MM.1S (cell line): ENCODE measurements around the gene EBPL.
A peak's percentile ranks its signal among the peaks of the same experiment; 100 is the strongest.

ENCODE experiments used
- DNase-seq: peaks from one replicate; pipeline ENCODE4 v3.0.0-alpha.2; 2015
- H2AFZ ChIP-seq: fragments of 300-600 bp; sonication (generic); 2 replicates; pipeline ENCODE4 v1.6.0; 2016; ENCODE audit warnings: antibody characterized with exemption, low read length
- H3F3A ChIP-seq: fragments of 300-600 bp; sonication (generic); 2 replicates; pipeline ENCODE4 v1.6.1; 2016; ENCODE audit warnings: mild to moderate bottlenecking, antibody characterized with exemption, low read length, moderate library complexity, mixed read lengths; ENCODE audit not compliant: insufficient read depth
- H3K27ac ChIP-seq: fragments of 300-600 bp; sonication (generic); 2 replicates; pipeline ENCODE4 v1.5.1; 2016; ENCODE audit warnings: mild to moderate bottlenecking, low read length
- H3K27me3 ChIP-seq: fragments of 300-600 bp; sonication (generic); replicated peaks from 2 replicates; pipeline ENCODE4 v1.6.0; 2016; ENCODE audit warnings: low read length; ENCODE audit not compliant: insufficient read depth
- H3K36me3 ChIP-seq: fragments of 300-600 bp; sonication (generic); replicated peaks from 2 replicates; pipeline ENCODE4 v1.6.1; 2016; ENCODE audit warnings: mild to moderate bottlenecking, low read length, mixed read lengths; ENCODE audit not compliant: insufficient read depth
- H3K4me1 ChIP-seq: fragments of 300-600 bp; sonication (generic); 2 replicates; pipeline ENCODE4 v1.6.1; 2016; ENCODE audit warnings: low read length, mixed read lengths
- H3K4me2 ChIP-seq: fragments of 300-600 bp; sonication (generic); 2 replicates; pipeline ENCODE4 v1.6.0; 2016; ENCODE audit warnings: low read depth, low read length
- H3K4me3 ChIP-seq: fragments of 300-600 bp; sonication (generic); 2 replicates; pipeline ENCODE4 v1.5.1; 2016; ENCODE audit warnings: low read length, mixed read lengths
- H3K79me2 ChIP-seq: fragments of 300-600 bp; sonication (generic); 2 replicates; pipeline ENCODE4 v1.6.1; 2016; ENCODE audit warnings: mixed run types, low read length, mixed read lengths
- H3K9ac ChIP-seq: fragments of 300-600 bp; sonication (generic); 2 replicates; pipeline ENCODE4 v1.6.1; 2016; ENCODE audit warnings: low read length, mixed read lengths
- H3K9me2 ChIP-seq: fragments of 300-600 bp; sonication (generic); replicated peaks from 2 replicates; pipeline ENCODE4 v1.6.1; 2016; ENCODE audit warnings: mild to moderate bottlenecking, low read length, mixed read lengths; ENCODE audit not compliant: insufficient read depth
- H3K9me3 ChIP-seq: fragments of 300-600 bp; sonication (generic); replicated peaks from 2 replicates; pipeline ENCODE4 v1.6.1; 2016; ENCODE audit warnings: mild to moderate bottlenecking, low read length, mixed read lengths; ENCODE audit not compliant: insufficient read depth
- H4K20me1 ChIP-seq: fragments of 300-600 bp; sonication (generic); 2 replicates; pipeline ENCODE4 v1.6.1; 2016; ENCODE audit warnings: mild to moderate bottlenecking, low read length, moderate library complexity, mixed read lengths; ENCODE audit not compliant: insufficient read depth
- CTCF ChIP-seq: fragments of 300-600 bp; sonication (generic); IDR thresholded peaks from 2 replicates; pipeline ENCODE4 v1.5.1; 2016; ENCODE audit warnings: antibody characterized with exemption, low read length, mixed read lengths
- EZH2 ChIP-seq: fragments of 300-600 bp; sonication (generic); optimal IDR thresholded peaks from 2 replicates; pipeline ENCODE3; 2017; ENCODE audit warnings: low read depth, mild to moderate bottlenecking, antibody characterized with exemption, low read length, mixed read lengths
- EZH2phosphoT487 ChIP-seq: fragments of 300-600 bp; sonication (generic); IDR thresholded peaks from 2 replicates; pipeline ENCODE4 v1.6.1; 2018; ENCODE audit warnings: antibody characterized with exemption, low read length

Gene EBPL

DNA sequence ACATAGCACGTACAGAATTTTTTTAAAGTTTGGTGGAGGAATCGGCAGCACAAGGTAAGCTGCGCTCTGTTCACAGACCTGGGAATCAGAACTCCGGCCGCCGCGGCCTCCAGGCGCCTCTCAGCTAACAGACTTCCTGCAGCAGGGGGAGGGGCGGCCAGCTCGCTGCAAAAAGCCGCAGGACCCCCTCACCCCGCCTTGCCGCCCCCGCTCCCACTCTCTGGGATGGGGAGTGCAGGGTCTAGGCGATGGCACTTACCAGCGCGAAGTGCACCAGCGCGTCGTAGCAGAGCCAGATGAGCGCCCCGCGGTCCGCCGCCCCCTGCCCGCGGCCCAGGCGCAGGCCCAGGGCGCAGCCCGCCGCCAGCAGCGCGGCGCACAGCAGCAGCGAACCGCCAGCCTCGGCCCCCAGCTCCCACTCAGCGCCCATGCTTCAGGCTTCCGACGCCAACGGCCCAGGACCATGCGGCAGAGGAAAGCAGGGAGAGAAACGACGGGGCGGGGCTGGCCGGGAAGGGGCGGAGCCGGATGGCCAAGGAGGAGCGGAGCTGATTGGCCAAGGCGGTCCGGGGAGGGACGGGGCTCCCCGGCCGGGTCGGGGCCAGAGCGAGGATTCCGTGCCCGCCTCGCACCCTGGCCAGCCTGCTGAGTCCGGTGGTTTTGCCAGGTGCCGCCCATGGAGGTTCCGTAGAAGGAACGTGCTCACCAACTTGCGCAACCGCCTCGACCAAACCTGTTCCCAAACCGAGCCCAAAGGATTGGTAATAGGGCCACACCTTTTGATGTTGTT lies at the start of gene EBPL:
EBPL (minus strand) TSS at position 492 of the 790 bp plus-strand sequence; CDS start at position 430, 62 bp downstream.
- no peaks in the 10 kb centered on the region for H3K27me3 ChIP-seq
- peak within 1 kb of the TSS; percentile 56 for H2AFZ ChIP-seq
- no peak within 1 kb of the TSS; the same call in 1 of the 2 replicates for H3K27ac ChIP-seq
- no peaks in the 10 kb centered on the region for H3K9me2 ChIP-seq
- DNase-seq: peak; percentile 75
- TF ChIP-seq CTCF (no peak), EZH2 (no peak), EZH2phosphoT487 (no peak)
- peak within 1 kb of the TSS; percentile 43 for H3K4me2 ChIP-seq
- no peaks in the 10 kb centered on the region for H4K20me1 ChIP-seq
- no peaks in the 10 kb centered on the region for H3K4me1 ChIP-seq
- no peaks in the 10 kb centered on the region for H3F3A ChIP-seq
- peak within 1 kb of the TSS; percentile 66 for H3K4me3 ChIP-seq
- no peaks in the 10 kb centered on the region for H3K36me3 ChIP-seq
- no peaks in the 10 kb centered on the region for H3K9me3 ChIP-seq
- H3K9ac ChIP-seq: peak within 1 kb of the TSS; percentile 50; the same call in 1 of the 2 replicates
- peaks cover 19% of the 10 kb centered on the region for H3K79me2 ChIP-seq

GRCh38 chr13:49740870-49741269 lies 49.6 kb upstream of the EBPL start:
- Histone ChIP-seq H3K4me3 (no peak overlapping the region), H3K4me2 (no peak overlapping the region), H2AFZ (no peak overlapping the region), H3K4me1 (no peaks in the 10 kb centered on the region), H3K36me3 (no peaks in the 10 kb centered on the region), H4K20me1 (no peaks in the 10 kb centered on the region), H3K79me2 (no peaks in the 10 kb centered on the region), H3K27ac (no peak overlapping the region), H3K27me3 (no peaks in the 10 kb centered on the region), H3K9me2 (no peaks in the 10 kb centered on the region), H3F3A (no peaks in the 10 kb centered on the region), H3K9me3 (no peaks in the 10 kb centered on the region), H3K9ac (no peak overlapping the region)
- no peak for TF ChIP-seq CTCF
- TF ChIP-seq EZH2phosphoT487: no peak
- no peak for TF ChIP-seq EZH2
- no peak for DNase-seq

GRCh38 chr13:49739498-49740187 lies 48.4 kb upstream of the EBPL start:
- DNase-seq: no peak
- H3K9me2 ChIP-seq: no peaks in the 10 kb centered on the region
- H3K79me2 ChIP-seq: no peaks in the 10 kb centered on the region
- no peak overlapping the region for H2AFZ ChIP-seq
- H3K4me3 ChIP-seq: no peak overlapping the region
- no peak overlapping the region for H3K9ac ChIP-seq
- H3K4me2 ChIP-seq: no peak overlapping the region
- H3K4me1 ChIP-seq: no peaks in the 10 kb centered on the region
- TF ChIP-seq EZH2phosphoT487: no peak
- TF ChIP-seq EZH2: no peak
- no peak for TF ChIP-seq CTCF
- no peak overlapping the region for H3K27ac ChIP-seq
- no peaks in the 10 kb centered on the region for H3K9me3 ChIP-seq
- H3K27me3 ChIP-seq: no peaks in the 10 kb centered on the region
- H3F3A ChIP-seq: no peaks in the 10 kb centered on the region
- no peaks in the 10 kb centered on the region for H4K20me1 ChIP-seq
- no peaks in the 10 kb centered on the region for H3K36me3 ChIP-seq
